GM12878 (cell line): ENCODE measurements around the gene PPP1R2. TPM values are rescaled to one million over a fixed set of nuclear protein-coding genes. Genes with fewer than 3 reads are reported as not detected.

Experiments used
- ATAC-seq: fragments of 200-7000 bp; cut with Tn5 transposase; 3 replicates; pipeline ENCODE4 v1.9.1; 2020; ENCODE audit warnings: mild to moderate bottlenecking, moderate library complexity
- BruUV-seq: library from RNA; stranded (reverse); fragments of 400-500 nt; replicated peaks from 2 replicates; lab custom pipeline; 2021; lab: Mats Ljungman, UMichigan
- CTCF ChIA-PET: fragments of 300-600 bp; sonication (Branson Sonifier 250); formaldehyde crosslinking; extraction: SDS; loops from one replicate; lab custom pipeline; 2021; ENCODE audit warnings: inconsistent platforms; lab: Yijun Ruan, JAX
- POLR2A ChIA-PET: fragments of 350-600 bp; formaldehyde crosslinking; extraction: SDS; loops from one replicate; lab custom pipeline; 2021; ENCODE audit warnings: inconsistent platforms; lab: Charles Lee
- RAD21 ChIA-PET: fragments of 300-600 bp; sonication (Branson Sonifier 250); formaldehyde crosslinking; loops from one replicate; lab custom pipeline; 2023; ENCODE audit warnings: antibody characterized with exemption; ENCODE audit not compliant: unreplicated experiment; lab: Charles Lee
- SMC1A ChIA-PET: fragments of 300-600 bp; sonication (Branson Sonifier 250); formaldehyde crosslinking; loops from one replicate; lab custom pipeline; 2023; ENCODE audit not compliant: unreplicated experiment, uncharacterized antibody; lab: Charles Lee
- DNase-seq: peaks from one replicate; pipeline ENCODE4 v3.0.0-alpha.2; 2011; ENCODE audit warnings: low read depth, low spot score
- FAIRE-seq: peaks from 3 replicates; lab custom pipeline; 2011; peaks lifted over from hg19 to GRCh38; lab: Jason Lieb, UNC
- H2AFZ ChIP-seq: 2 replicates; pipeline ENCODE4 v1.6.0; 2011; ENCODE audit warnings: low read depth, low read length, control low read depth; ENCODE audit not compliant: control insufficient read depth
- H3K27ac ChIP-seq: 2 replicates; pipeline ENCODE4 v1.5.1; 2011; ENCODE audit warnings: control low read depth; ENCODE audit not compliant: control insufficient read depth, insufficient read depth
- H3K27me3 ChIP-seq, 2 experiments: replicated peaks in 1 of 2; 2 replicates each; pipeline versions ENCODE4 v1.6.0 to v1.6.1; 2011; ENCODE audit warnings: low read length in 1 of 2; ENCODE audit not compliant: control insufficient read depth in 2 of 2, insufficient read depth in 2 of 2
- H3K36me3 ChIP-seq, 2 experiments: 2 replicates each; pipeline ENCODE4 v1.5.1; 2011; ENCODE audit warnings: low read length in 1 of 2; ENCODE audit not compliant: control insufficient read depth in 2 of 2, insufficient read depth in 2 of 2
- H3K4me1 ChIP-seq: 2 replicates; pipeline ENCODE4 v1.6.1; 2011; ENCODE audit warnings: mild to moderate bottlenecking, low read length, moderate library complexity, mixed read lengths; ENCODE audit not compliant: control insufficient read depth, insufficient read depth
- H3K4me2 ChIP-seq: 2 replicates; pipeline ENCODE4 v1.6.0; 2011; ENCODE audit warnings: control low read depth; ENCODE audit not compliant: control insufficient read depth, insufficient read depth
- H3K4me3 ChIP-seq: fragments of 200-600 bp; sonication (generic); 2 replicates; pipeline ENCODE4 v1.5.1; 2016
- H3K79me2 ChIP-seq: 2 replicates; pipeline ENCODE4 v1.6.0; 2011; ENCODE audit warnings: low read length; ENCODE audit not compliant: control insufficient read depth, insufficient read depth
- H3K9ac ChIP-seq: 2 replicates; pipeline ENCODE4 v1.8.0; 2011; ENCODE audit warnings: low read length, control low read depth, mixed read lengths; ENCODE audit not compliant: control insufficient read depth, insufficient read depth
- H3K9me3 ChIP-seq: replicated peaks from 3 replicates; pipeline ENCODE4 v1.5.1; 2011; ENCODE audit warnings: mild to moderate bottlenecking, low read length; ENCODE audit not compliant: control insufficient read depth, insufficient read depth
- H4K20me1 ChIP-seq: 2 replicates; pipeline ENCODE4 v1.6.0; 2011; ENCODE audit not compliant: control insufficient read depth, insufficient read depth
- BHLHE40 ChIP-seq, 2 experiments: fragments of 450-650 bp in 1 of 2; IDR thresholded peaks; 2 replicates each; pipeline ENCODE4 v1.6.1; 2011 to 2017; ENCODE audit warnings: low read depth in 2 of 2, borderline replicate concordance in 1 of 2, improper control_type of control experiment in 1 of 2, low read length in 1 of 2, mild to moderate bottlenecking in 1 of 2
- BMI1 ChIP-seq: fragments of 450-650 bp; IDR thresholded peaks from 2 replicates; pipeline ENCODE4 v1.6.1; 2016; ENCODE audit warnings: mild to moderate bottlenecking, moderate library complexity, borderline replicate concordance
- CREM ChIP-seq: IDR thresholded peaks from 2 replicates; pipeline ENCODE4 v1.6.1; 2014; ENCODE audit warnings: antibody characterized with exemption, low read depth
- HCFC1 ChIP-seq: fragments of 150-350 bp; IDR thresholded peaks from 2 replicates; pipeline ENCODE4 v1.6.1; 2014; ENCODE audit warnings: low read length
- MYC ChIP-seq: IDR thresholded peaks from 2 replicates; pipeline ENCODE4 v1.6.1; 2011; ENCODE audit warnings: mild to moderate bottlenecking, low read length, moderate library complexity, inconsistent platforms; ENCODE audit not compliant: insufficient read depth, insufficient replicate concordance, insufficient read length, severe bottlenecking
- NFXL1 ChIP-seq: fragments of 450-650 bp; IDR thresholded peaks from 2 replicates; pipeline ENCODE4 v1.6.1; 2017; ENCODE audit warnings: antibody characterized with exemption, mild to moderate bottlenecking, borderline replicate concordance
- POLR2AphosphoS5 ChIP-seq: IDR thresholded peaks from 2 replicates; pipeline ENCODE4 v1.6.1; 2011; ENCODE audit warnings: mild to moderate bottlenecking, low read length, inconsistent platforms
- STAT1 ChIP-seq: fragments of 450-650 bp; conservative IDR thresholded peaks from 2 replicates; pipeline ENCODE4 v1.6.1; 2014; ENCODE audit warnings: antibody characterized with exemption, mild to moderate bottlenecking
- TARDBP ChIP-seq: IDR thresholded peaks from 2 replicates; pipeline ENCODE4 v1.6.1; 2016; ENCODE audit warnings: borderline replicate concordance
- YBX1 ChIP-seq: fragments of 450-650 bp; IDR thresholded peaks from 2 replicates; pipeline ENCODE4 v1.6.1; 2016; ENCODE audit warnings: antibody characterized with exemption
- YY1 ChIP-seq: IDR thresholded peaks from 2 replicates; pipeline ENCODE4 v1.6.1; 2011; ENCODE audit warnings: low read depth, mild to moderate bottlenecking, low read length
- WGBS: methylation state at CpG from one replicate; pipeline ENCODE4 v1.1.6; 2016; ENCODE audit warnings: low lambda C conversion rate; ENCODE audit not compliant: insufficient replicate concordance, insufficient coverage; ENCODE audit errors: missing lambda C conversion rate; 5-methylcytosine and 5-hydroxymethylcytosine counted together
- in situ Hi-C: fragments of 300-500 bp; cut with MboI; formaldehyde crosslinking; loops from 9 replicates; pipeline ENCODE4 v1.14.3; 2018; ENCODE audit warnings: mixed read lengths
- intact Hi-C: fragments of 100-400 bp; cut with micrococcal nuclease; formaldehyde crosslinking; loops from one replicate; pipeline ENCODE4 v1.14.2; 2022; ENCODE audit not compliant: unreplicated experiment
- polyA plus RNA-seq, 11 experiments: library from polyadenylated mRNA; depleted of rRNA in 4 of 11; unstranded in 6 of 11; stranded (reverse) in 5 of 11; fragments of >200 nt; fragmentation: Nextera tagmentation in 4 of 11; fragmentation: Illumina TruSeq in 1 of 11; extraction: Ambion mirVana in 4 of 11; extraction: Trizol in 1 of 11; gene quantifications; 1 replicate in 1 of 11; 2 replicates in 10 of 11; pipeline versions ENCODE4 v1.2.1 to v1.2.3, GENCODE V29; 2011 to 2016; ENCODE audit warnings: inconsistent platforms in 2 of 11, missing spikeins in 2 of 11, low read depth in 1 of 11
- total RNA-seq, 4 experiments: library from RNA; depleted of rRNA in 3 of 4; stranded (reverse); fragments of >200 nt in 3 of 4; fragmentation: Illumina TruSeq in 1 of 4; extraction: Trizol in 1 of 4; gene quantifications; 2 replicates each; pipeline versions ENCODE4 v1.2.1 to v1.2.3, GENCODE V29; 2013 to 2021
- TF ChIP-seq, protein P1 (sequence below): fragments of 450-650 bp; conservative IDR thresholded peaks from 2 replicates; pipeline ENCODE4 v1.6.1; 2017; ENCODE audit warnings: mild to moderate bottlenecking, moderate library complexity

Gene PPP1R2
- total and polyA plus RNA-seq, 10 of the 15 experiments (the other 5 are each of a cell fraction or from before 2014, with no cell fraction given), result 10.5 to 116 (median 46.9) TPM

DNA sequence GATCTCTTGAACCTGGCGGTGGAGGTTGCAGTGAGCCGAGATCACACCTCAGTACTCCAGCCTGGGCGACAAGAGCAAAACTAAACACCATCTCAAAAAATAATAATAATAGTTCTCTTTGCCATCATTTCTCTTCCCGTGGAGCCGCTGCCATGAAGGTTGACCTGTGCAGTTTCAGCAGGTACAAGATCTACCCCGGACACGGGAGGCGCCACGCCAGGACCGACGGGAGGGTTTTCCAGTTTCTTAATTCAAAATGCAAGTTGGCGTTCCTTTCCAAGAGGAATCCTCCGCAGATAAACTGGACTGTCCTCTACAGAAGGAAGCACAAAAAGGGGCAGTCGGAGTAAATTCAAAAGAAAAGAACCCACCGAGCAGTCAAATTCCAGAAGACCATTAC lies 11.3 kb upstream of the PPP1R2 start:
- TF ChIP-seq STAT1 (no peak), NFXL1 (no peak), TARDBP (no peak), MYC (no peak)
- H3K27ac ChIP-seq, result no peak overlapping the region
- DNase-seq (no peak), ATAC-seq (no peak), FAIRE-seq (no peak)
- peaks cover 14% of the 10 kb centered on the region for H3K4me1 ChIP-seq
- H3K27me3 ChIP-seq, result no peaks in the 10 kb centered on the region
- H3K9ac ChIP-seq, result no peak overlapping the region
- ChIA-PET SMC1A (no interaction called here), POLR2A (interaction anchor here (2.0 kb wide), 1 partner anchor 12 kb away, joined by 4 read pairs; the partner anchor contains the start of gene PPP1R2), RAD21 (no interaction called here), CTCF (no interaction called here)
- no peaks in the 10 kb centered on the region for H3K9me3 ChIP-seq
- in situ Hi-C loops (no loop called here), intact Hi-C loops (no loop called here)
- no peaks in the 10 kb centered on the region for H3K36me3 ChIP-seq
- H3K4me2 ChIP-seq, result no peak overlapping the region
- no peaks in the 10 kb centered on the region for H3K79me2 ChIP-seq
- BruUV-seq, result no TSS peak
- WGBS, result 97% methylated on average over 15 of the region's 15 CpGs
- H3K4me3 ChIP-seq, result no peak overlapping the region
- no peak overlapping the region for H2AFZ ChIP-seq
- no peaks in the 10 kb centered on the region for H4K20me1 ChIP-seq

DNA sequence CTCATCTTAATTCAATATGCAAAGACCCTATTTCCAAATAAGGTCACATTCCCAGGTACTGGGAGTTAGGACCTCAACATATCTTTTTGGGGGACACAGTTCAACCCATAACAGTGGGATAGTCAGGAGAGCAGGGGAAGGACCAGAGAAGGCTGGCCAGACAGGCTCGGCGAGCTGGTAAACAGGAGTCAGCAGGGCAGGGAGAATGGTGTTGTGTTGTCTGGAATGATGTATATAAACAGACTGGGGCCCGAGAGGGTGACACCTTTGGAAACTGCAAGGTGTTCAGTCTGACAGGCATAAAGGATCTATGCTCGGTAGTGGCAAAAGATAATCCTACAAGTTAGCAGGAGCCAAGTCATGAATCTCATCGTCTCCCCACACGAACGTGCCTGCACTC lies 10.1 kb upstream of the PPP1R2 start:
- DNase-seq (no peak), FAIRE-seq (no peak), ATAC-seq (no peak)
- ChIA-PET CTCF (interaction anchor here (1.2 to 1.3 kb wide), 2 partner anchors 282 to 284 kb away, joined by 3 to 4 read pairs; partner anchors contain the start of gene XXYLT1), POLR2A (interaction anchor here (2.0 kb wide), 1 partner anchor 11 kb away, joined by 4 read pairs; the partner anchor contains the start of gene PPP1R2), SMC1A (interaction anchor here (1.1 to 1.5 kb wide), 2 partner anchors 11 to 20 kb away, joined by 3 to 4 read pairs; no protein-coding TSS in a partner anchor), RAD21 (no interaction called here)
- no peaks in the 10 kb centered on the region for H3K9me3 ChIP-seq
- no peak overlapping the region for H3K4me3 ChIP-seq
- in situ Hi-C loops (no loop called here), intact Hi-C loops (no loop called here)
- no peaks in the 10 kb centered on the region for H4K20me1 ChIP-seq
- 57% methylated on average over 7 of the region's 7 CpGs for WGBS
- no TSS peak for BruUV-seq
- H3K27ac ChIP-seq, result no peak overlapping the region
- H3K79me2 ChIP-seq, result no peaks in the 10 kb centered on the region
- no peak overlapping the region for H2AFZ ChIP-seq
- no peaks in the 10 kb centered on the region for H3K36me3 ChIP-seq
- H3K9ac ChIP-seq, result no peak overlapping the region
- no peaks in the 10 kb centered on the region for H3K27me3 ChIP-seq
- peaks cover 14% of the 10 kb centered on the region for H3K4me1 ChIP-seq
- no peak overlapping the region for H3K4me2 ChIP-seq
- no peak for TF ChIP-seq HCFC1
- no peak for TF ChIP-seq YY1
- TF ChIP-seq BHLHE40 (IDR thresholded peaks at IDR 0.05; ENCODE audit: borderline replicate concordance in 1 of 2, low read depth in 2 of 2, low read length in 1 of 2), result no peak
- TF ChIP-seq BMI1, result no peak
- TF ChIP-seq POLR2AphosphoS5, result no peak
- TF ChIP-seq, protein P1, sequence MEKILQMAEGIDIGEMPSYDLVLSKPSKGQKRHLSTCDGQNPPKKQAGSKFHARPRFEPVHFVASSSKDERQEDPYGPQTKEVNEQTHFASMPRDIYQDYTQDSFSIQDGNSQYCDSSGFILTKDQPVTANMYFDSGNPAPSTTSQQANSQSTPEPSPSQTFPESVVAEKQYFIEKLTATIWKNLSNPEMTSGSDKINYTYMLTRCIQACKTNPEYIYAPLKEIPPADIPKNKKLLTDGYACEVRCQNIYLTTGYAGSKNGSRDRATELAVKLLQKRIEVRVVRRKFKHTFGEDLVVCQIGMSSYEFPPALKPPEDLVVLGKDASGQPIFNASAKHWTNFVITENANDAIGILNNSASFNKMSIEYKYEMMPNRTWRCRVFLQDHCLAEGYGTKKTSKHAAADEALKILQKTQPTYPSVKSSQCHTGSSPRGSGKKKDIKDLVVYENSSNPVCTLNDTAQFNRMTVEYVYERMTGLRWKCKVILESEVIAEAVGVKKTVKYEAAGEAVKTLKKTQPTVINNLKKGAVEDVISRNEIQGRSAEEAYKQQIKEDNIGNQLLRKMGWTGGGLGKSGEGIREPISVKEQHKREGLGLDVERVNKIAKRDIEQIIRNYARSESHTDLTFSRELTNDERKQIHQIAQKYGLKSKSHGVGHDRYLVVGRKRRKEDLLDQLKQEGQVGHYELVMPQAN, result no peak
- TF ChIP-seq CREM, result no peak
- TF ChIP-seq YBX1, result no peak
